Muscle layer of duodenum (tissue), 2 donors: ENCODE measurements around the gene ARHGAP10.
A peak's percentile ranks its signal among the peaks of the same experiment; 100 is the strongest.

ENCODE experiments used
- H3K27ac ChIP-seq: one replicate; pipeline ENCODE4 v1.7.0; 2013; ENCODE audit warnings: mild to moderate bottlenecking, low read length
- H3K27me3 ChIP-seq: one replicate; pipeline ENCODE4 v1.7.0; 2013; ENCODE audit warnings: low read depth, mild to moderate bottlenecking, control low read depth, low read length
- H3K36me3 ChIP-seq, 2 donors: one replicate each; pipeline ENCODE4 v1.7.0; 2013; ENCODE audit warnings: low read length in 2 of 2, control low read depth in 1 of 2, mild to moderate bottlenecking in 1 of 2; ENCODE audit not compliant: insufficient read depth in 2 of 2, control insufficient read depth in 1 of 2
- H3K4me1 ChIP-seq, 2 donors: one replicate each; pipeline ENCODE4 v1.7.0; 2013; ENCODE audit warnings: low read length in 2 of 2, mild to moderate bottlenecking in 2 of 2, control low read depth in 1 of 2, moderate library complexity in 1 of 2; ENCODE audit not compliant: insufficient read depth in 2 of 2, control insufficient read depth in 1 of 2
- H3K4me3 ChIP-seq, 2 donors: one replicate each; pipeline ENCODE4 v1.7.0; 2013; ENCODE audit warnings: low read length in 2 of 2, low read depth in 1 of 2, mild to moderate bottlenecking in 1 of 2
- H3K9me3 ChIP-seq, 2 donors: one replicate each; pipeline ENCODE4 v1.7.0; 2013; ENCODE audit warnings: low read length in 2 of 2, control low read depth in 1 of 2, mild to moderate bottlenecking in 1 of 2; ENCODE audit not compliant: control insufficient read depth in 1 of 2
- donor health status: healthy.

The ARHGAP10 gene

GRCh38 chr4:147814376-147814775, 82.5 kb downstream of the ARHGAP10 start:
- Histone ChIP-seq H3K4me3 (no peak overlapping the region), H3K27me3 (no peaks in the 10 kb centered on the region), H3K4me1 (peaks cover 22 to 55% of the 10 kb centered on the region in 2 donors), H3K27ac (no peak overlapping the region), H3K36me3 (no peaks in the 10 kb centered on the region), H3K9me3 (no peaks in the 10 kb centered on the region)

GRCh38 chr4:147815741-147816140, 83.9 kb downstream of the ARHGAP10 start:
- no peaks in the 10 kb centered on the region for H3K27me3 ChIP-seq
- H3K4me3 ChIP-seq: no peak overlapping the region
- H3K27ac ChIP-seq: peak overlapping the region; percentile 43
- H3K4me1 ChIP-seq: peaks cover 21 to 47% of the 10 kb centered on the region in 2 donors
- no peaks in the 10 kb centered on the region for H3K9me3 ChIP-seq
- no peaks in the 10 kb centered on the region for H3K36me3 ChIP-seq

- no peaks in the 10 kb centered on the region for H3K36me3 ChIP-seq
- H3K4me1 ChIP-seq: peaks cover 19 to 54% of the 10 kb centered on the region in 2 donors
- no peaks in the 10 kb centered on the region for H3K27me3 ChIP-seq
- H3K4me3 ChIP-seq: no peak overlapping the region
- peak overlapping the region; percentile 43 for H3K27ac ChIP-seq
- H3K9me3 ChIP-seq: no peaks in the 10 kb centered on the region
Observed at GRCh38 chr4:147816382-147817254, 84.7 kb downstream of the ARHGAP10 start.

GRCh38 chr4:147820975-147821374, 89.1 kb downstream of the ARHGAP10 start:
- no peaks in the 10 kb centered on the region for H3K9me3 ChIP-seq
- H3K36me3 ChIP-seq: no peaks in the 10 kb centered on the region
- H3K4me3 ChIP-seq: no peak overlapping the region
- no peak overlapping the region for H3K27ac ChIP-seq
- H3K4me1 ChIP-seq: peaks cover 0 to 34% of the 10 kb centered on the region in 2 donors
- no peaks in the 10 kb centered on the region for H3K27me3 ChIP-seq

- no peaks in the 10 kb centered on the region for H3K27me3 ChIP-seq
- no peaks in the 10 kb centered on the region for H3K9me3 ChIP-seq
- no peak overlapping the region for H3K27ac ChIP-seq
- H3K4me3 ChIP-seq: no peak overlapping the region
- no peaks in the 10 kb centered on the region for H3K36me3 ChIP-seq
- H3K4me1 ChIP-seq: peaks cover 0 to 28% of the 10 kb centered on the region in 2 donors
Observed at GRCh38 chr4:147821555-147821954, 89.7 kb downstream of the ARHGAP10 start.

- Histone ChIP-seq H3K4me3 (no peak overlapping the region), H3K36me3 (no peaks in the 10 kb centered on the region), H3K9me3 (no peaks in the 10 kb centered on the region), H3K4me1 (peaks cover 0 to 22% of the 10 kb centered on the region in 2 donors), H3K27me3 (no peaks in the 10 kb centered on the region), H3K27ac (peak overlapping the region; percentile 39)
Observed at GRCh38 chr4:147822128-147822527, 90.2 kb downstream of the ARHGAP10 start.

- Histone ChIP-seq H3K36me3 (no peaks in the 10 kb centered on the region), H3K27me3 (no peaks in the 10 kb centered on the region), H3K9me3 (no peaks in the 10 kb centered on the region), H3K4me3 (no peak overlapping the region), H3K4me1 (peaks cover 0 to 22% of the 10 kb centered on the region in 2 donors), H3K27ac (no peak overlapping the region)
Observed at GRCh38 chr4:147823130-147823529, 91.2 kb downstream of the ARHGAP10 start.

GRCh38 chr4:147824316-147824715, 92.4 kb downstream of the ARHGAP10 start:
- Histone ChIP-seq H3K36me3 (no peaks in the 10 kb centered on the region), H3K9me3 (no peaks in the 10 kb centered on the region), H3K4me3 (no peak overlapping the region), H3K27ac (no peak overlapping the region), H3K4me1 (peaks cover 4 to 23% of the 10 kb centered on the region in 2 donors), H3K27me3 (no peaks in the 10 kb centered on the region)

GRCh38 chr4:147824884-147825283, 93.0 kb downstream of the ARHGAP10 start:
- Histone ChIP-seq H3K36me3 (no peaks in the 10 kb centered on the region), H3K9me3 (no peaks in the 10 kb centered on the region), H3K4me1 (peaks cover 9 to 28% of the 10 kb centered on the region in 2 donors), H3K27ac (no peak overlapping the region), H3K27me3 (no peaks in the 10 kb centered on the region), H3K4me3 (no peak overlapping the region)

- Histone ChIP-seq H3K9me3 (no peaks in the 10 kb centered on the region), H3K27ac (peak overlapping the region; percentile 26), H3K4me1 (peaks cover 13 to 36% of the 10 kb centered on the region in 2 donors), H3K36me3 (no peaks in the 10 kb centered on the region), H3K27me3 (no peaks in the 10 kb centered on the region), H3K4me3 (no peak overlapping the region)
Observed at GRCh38 chr4:147825451-147826287, 93.8 kb downstream of the ARHGAP10 start.

GRCh38 chr4:147826288-147826646, 94.4 kb downstream of the ARHGAP10 start:
- H3K36me3 ChIP-seq: no peaks in the 10 kb centered on the region
- no peaks in the 10 kb centered on the region for H3K9me3 ChIP-seq
- H3K4me3 ChIP-seq: no peak overlapping the region
- H3K4me1 ChIP-seq: peaks cover 13 to 35% of the 10 kb centered on the region in 2 donors
- H3K27me3 ChIP-seq: no peaks in the 10 kb centered on the region
- H3K27ac ChIP-seq: no peak overlapping the region
